GM23248 (cell line): ENCODE measurements around the gene ARHGEF1. TPM values are rescaled to one million over a fixed set of nuclear protein-coding genes. Genes with fewer than 3 reads are reported as not detected.
A peak's percentile ranks its signal among the peaks of the same experiment; 100 is the strongest.

Experiments used
- DNase-seq: peaks from one replicate; pipeline ENCODE4 v3.0.0-alpha.2; 2015
- H2AFZ ChIP-seq: fragments of 200-600 bp; sonication (generic); 2 replicates; pipeline ENCODE4 v1.6.1; 2016; ENCODE audit warnings: antibody characterized with exemption
- H3F3A ChIP-seq: fragments of 200-600 bp; sonication (generic); 2 replicates; pipeline ENCODE4 v1.6.1; 2016; ENCODE audit warnings: mild to moderate bottlenecking, antibody characterized with exemption, mixed run types; ENCODE audit not compliant: insufficient read depth
- H3K27ac ChIP-seq: fragments of 200-600 bp; sonication (generic); 2 replicates; pipeline ENCODE4 v1.5.1; 2016; ENCODE audit warnings: mild to moderate bottlenecking
- H3K27me3 ChIP-seq: fragments of 200-600 bp; sonication (generic); replicated peaks from 2 replicates; pipeline ENCODE4 v1.6.1; 2016; ENCODE audit warnings: mild to moderate bottlenecking; ENCODE audit not compliant: insufficient read depth
- H3K36me3 ChIP-seq: fragments of 200-600 bp; sonication (generic); 2 replicates; pipeline ENCODE4 v1.6.1; 2016; ENCODE audit warnings: low read depth, mild to moderate bottlenecking
- H3K4me1 ChIP-seq: fragments of 200-600 bp; sonication (generic); 2 replicates; pipeline ENCODE4 v1.6.1; 2016; ENCODE audit warnings: mild to moderate bottlenecking; ENCODE audit not compliant: insufficient read depth
- H3K4me2 ChIP-seq: fragments of 200-600 bp; sonication (generic); one replicate; pipeline ENCODE4 v1.6.1; 2016; ENCODE audit warnings: mild to moderate bottlenecking; ENCODE audit not compliant: unreplicated experiment
- H3K4me3 ChIP-seq: fragments of 200-600 bp; sonication (generic); 2 replicates; pipeline ENCODE4 v1.5.1; 2016; ENCODE audit warnings: mild to moderate bottlenecking
- H3K79me2 ChIP-seq: fragments of 200-600 bp; sonication (generic); 2 replicates; pipeline ENCODE4 v1.6.1; 2016; ENCODE audit warnings: mild to moderate bottlenecking; ENCODE audit not compliant: insufficient read depth
- H3K9ac ChIP-seq: fragments of 200-600 bp; sonication (generic); 2 replicates; pipeline ENCODE4 v1.6.1; 2016; ENCODE audit warnings: mild to moderate bottlenecking
- H3K9me2 ChIP-seq: fragments of 200-600 bp; sonication (generic); 2 replicates; pipeline ENCODE4 v1.6.1; 2016; ENCODE audit warnings: mixed run types, mild to moderate bottlenecking, moderate library complexity; ENCODE audit not compliant: insufficient read depth
- H3K9me3 ChIP-seq: fragments of 200-600 bp; sonication (generic); one replicate; pipeline ENCODE4 v1.6.1; 2017; ENCODE audit warnings: low read depth
- H4K20me1 ChIP-seq: fragments of 200-600 bp; sonication (generic); 2 replicates; pipeline ENCODE4 v1.6.0; 2016; ENCODE audit not compliant: insufficient read depth
- EZH2 ChIP-seq: fragments of 200-600 bp; sonication (generic); IDR thresholded peaks from 2 replicates; pipeline ENCODE4 v1.6.1; 2018; ENCODE audit warnings: antibody characterized with exemption, mild to moderate bottlenecking; ENCODE audit not compliant: insufficient read depth, poor library complexity, severe bottlenecking
- EZH2phosphoT487 ChIP-seq: fragments of 200-600 bp; sonication (generic); IDR thresholded peaks from 2 replicates; pipeline ENCODE4 v1.6.1; 2018; ENCODE audit warnings: antibody characterized with exemption, moderate library complexity, mild to moderate bottlenecking, low read depth; ENCODE audit not compliant: insufficient read depth
- WGBS, 2 experiments: methylation state at CpG; one replicate each; pipeline ENCODE4 v1.1.6; 2015 to 2017; ENCODE audit warnings: low lambda C conversion rate in 2 of 2, low coverage in 1 of 2; ENCODE audit errors: missing lambda C conversion rate in 2 of 2; 5-methylcytosine and 5-hydroxymethylcytosine counted together
- in situ Hi-C: fragments of 300-500 bp; cut with MboI; formaldehyde crosslinking; loops from 2 replicates; pipeline ENCODE4 v1.15.0; 2020
- polyA plus RNA-seq: library from polyadenylated mRNA; unstranded; fragments of >200 nt; fragmentation: Nextera tagmentation; extraction: Ambion mirVana; gene quantifications from 2 replicates; pipeline ENCODE4 v1.2.1, GENCODE V29; 2016
- total RNA-seq: library from RNA; depleted of rRNA; stranded (reverse); fragments of >200 nt; shearing (Covaris generic); gene quantifications from 2 replicates; pipeline ENCODE4 v1.2.3, GENCODE V29; 2014

The ARHGEF1 gene
- total and polyA plus RNA-seq, 2 experiments from 2014 or later: 46.2 to 49.6 TPM

GRCh38 chr19:41887711-41888382 lies 4.9 kb downstream of the ARHGEF1 start:
- in situ Hi-C loops: no loop called here
- H3K79me2 ChIP-seq: peaks cover 69% of the 10 kb centered on the region
- 66 to 72% methylated on average over 14 to 16 of the region's 17 CpGs for WGBS, 2 experiments

GRCh38 chr19:41888926-41889325 lies 5.9 kb downstream of the ARHGEF1 start:
- Histone ChIP-seq H3K9ac (no peak overlapping the region), H4K20me1 (no peaks in the 10 kb centered on the region), H3K4me1 (peaks cover 11% of the 10 kb centered on the region), H3F3A (no peaks in the 10 kb centered on the region; the same call in 1 of the 2 replicates), H3K27ac (no peak overlapping the region), H3K9me3 (no peaks in the 10 kb centered on the region), H3K4me2 (no peak overlapping the region), H3K4me3 (no peak overlapping the region), H3K9me2 (no peaks in the 10 kb centered on the region), H3K36me3 (no peaks in the 10 kb centered on the region; the same call in 1 of the 2 replicates), H3K79me2 (peaks cover 69% of the 10 kb centered on the region), H3K27me3 (no peaks in the 10 kb centered on the region), H2AFZ (no peak overlapping the region)
- 90 to 91% methylated on average over 12 of the region's 12 CpGs for WGBS, 2 experiments
- in situ Hi-C loops: no loop called here
- no peak for DNase-seq
- TF ChIP-seq EZH2 (no peak), EZH2phosphoT487 (no peak)

More at GRCh38 chr19:41887711-41888382, 4.9 kb downstream of the ARHGEF1 start:
- H3F3A ChIP-seq: peaks cover 6% of the 10 kb centered on the region; the same call in 1 of the 2 replicates
- H2AFZ ChIP-seq: no peak overlapping the region
- H3K9me3 ChIP-seq: no peaks in the 10 kb centered on the region
- H4K20me1 ChIP-seq: no peaks in the 10 kb centered on the region
- peak; percentile 49 for DNase-seq
- no peak overlapping the region for H3K9ac ChIP-seq
- H3K9me2 ChIP-seq: no peaks in the 10 kb centered on the region
- H3K27me3 ChIP-seq: no peaks in the 10 kb centered on the region
- no peaks in the 10 kb centered on the region; the same call in 1 of the 2 replicates for H3K36me3 ChIP-seq
- peaks cover 11% of the 10 kb centered on the region for H3K4me1 ChIP-seq
- H3K4me2 ChIP-seq: no peak overlapping the region
- TF ChIP-seq EZH2: no peak
- no peak for TF ChIP-seq EZH2phosphoT487
- no peak overlapping the region for H3K27ac ChIP-seq
- H3K4me3 ChIP-seq: no peak overlapping the region

- Histone ChIP-seq H3K9ac (no peak overlapping the region), H3K79me2 (peaks cover 62% of the 10 kb centered on the region), H3K4me1 (peaks cover 9% of the 10 kb centered on the region), H3K27me3 (no peaks in the 10 kb centered on the region), H3K9me3 (no peaks in the 10 kb centered on the region), H3F3A (no peaks in the 10 kb centered on the region; the same call in 1 of the 2 replicates), H4K20me1 (no peaks in the 10 kb centered on the region), H3K9me2 (no peaks in the 10 kb centered on the region), H2AFZ (no peak overlapping the region), H3K4me3 (no peak overlapping the region), H3K36me3 (no peaks in the 10 kb centered on the region; the same call in 1 of the 2 replicates), H3K27ac (no peak overlapping the region), H3K4me2 (no peak overlapping the region)
- no peak for DNase-seq
- 84 to 87% methylated on average over 8 of the region's 8 CpGs for WGBS, 2 experiments
- in situ Hi-C loops: no loop called here
- no peak for TF ChIP-seq EZH2
- TF ChIP-seq EZH2phosphoT487: no peak
These were observed 6.9 kb downstream of the ARHGEF1 start for GRCh38 chr19:41889896-41890295.

- no peak for DNase-seq
- H2AFZ ChIP-seq: no peak overlapping the region
- in situ Hi-C loops: no loop called here
- H3K9ac ChIP-seq: no peak overlapping the region
- no peaks in the 10 kb centered on the region; the same call in 1 of the 2 replicates for H3F3A ChIP-seq
- H3K4me1 ChIP-seq: peaks cover 6% of the 10 kb centered on the region
- H4K20me1 ChIP-seq: no peaks in the 10 kb centered on the region
- H3K79me2 ChIP-seq: peaks cover 52% of the 10 kb centered on the region
- H3K9me2 ChIP-seq: no peaks in the 10 kb centered on the region
- 91 to 95% methylated on average over 4 of the region's 4 CpGs for WGBS, 2 experiments
- no peak overlapping the region for H3K4me2 ChIP-seq
- H3K4me3 ChIP-seq: no peak overlapping the region
- no peaks in the 10 kb centered on the region for H3K27me3 ChIP-seq
- TF ChIP-seq EZH2 (no peak), EZH2phosphoT487 (no peak)
- H3K9me3 ChIP-seq: no peaks in the 10 kb centered on the region
- no peak overlapping the region for H3K27ac ChIP-seq
- no peaks in the 10 kb centered on the region; the same call in 1 of the 2 replicates for H3K36me3 ChIP-seq
These were observed 8.0 kb downstream of the ARHGEF1 start for GRCh38 chr19:41890936-41891335.
